HG03342 (cell line): ENCODE measurements around the gene POLR3H.

ENCODE experiments used
- ATAC-seq: cut with Tn5 transposase; IDR thresholded peaks from one replicate; pipeline ENCODE4 v1.9.1; 2021; ENCODE audit warnings: mild to moderate bottlenecking, moderate library complexity; ENCODE audit not compliant: unreplicated experiment

Gene POLR3H

GRCh38 chr22:41539146-41540005 lies 4.9 kb downstream of the POLR3H start:
- no peak for ATAC-seq

- ATAC-seq: no peak
These were observed 5.7 kb downstream of the POLR3H start for GRCh38 chr22:41538583-41538982.

- ATAC-seq: no peak
These were observed 7.1 kb downstream of the POLR3H start for GRCh38 chr22:41537203-41537602.

GRCh38 chr22:41535244-41535643 lies 9.0 kb downstream of the POLR3H start:
- ATAC-seq: no peak

GRCh38 chr22:41534219-41534618 lies 10.1 kb downstream of the POLR3H start:
- no peak for ATAC-seq

- ATAC-seq: no peak
These were observed 11.1 kb downstream of the POLR3H start for GRCh38 chr22:41532908-41533825.

GRCh38 chr22:41531715-41532477 lies 12.4 kb downstream of the POLR3H start:
- no peak for ATAC-seq

- ATAC-seq: no peak
These were observed 13.2 kb downstream of the POLR3H start for GRCh38 chr22:41530890-41531714.

- no peak for ATAC-seq
These were observed 15.2 kb downstream of the POLR3H start for GRCh38 chr22:41528938-41529561.

- no peak for ATAC-seq
These were observed 16.0 kb downstream of the POLR3H start for GRCh38 chr22:41528132-41528766.

- no peak for ATAC-seq
These were observed 17.2 kb downstream of the POLR3H start for GRCh38 chr22:41526830-41527799.

GRCh38 chr22:41526226-41526829 lies 17.9 kb downstream of the POLR3H start:
- ATAC-seq: no peak

- ATAC-seq: no peak
These were observed 18.6 kb downstream of the POLR3H start for GRCh38 chr22:41525450-41526225.

GRCh38 chr22:41524809-41525449 lies 19.3 kb downstream of the POLR3H start:
- ATAC-seq: no peak

- ATAC-seq: no peak
These were observed 20.0 kb downstream of the POLR3H start for GRCh38 chr22:41524251-41524661.

GRCh38 chr22:41523464-41524221 lies 20.6 kb downstream of the POLR3H start:
- ATAC-seq: no peak
